Activated CD8-positive, alpha-beta memory T cell treated with anti-CD3 and anti-CD28 coated beads, Interleukin-2, amount 50 U/mL, for 1 hour (primary cell): ENCODE measurements around the gene MAST1.
"Not testable (repeated sequence)": the region's sequence is repeated elsewhere in the genome, so short reads cannot be mapped to it uniquely, and the experiment has no call there.

Source experiments
- DNase-seq: peaks from one replicate; pipeline ENCODE4 v3.0.0-alpha.2; 2020; ENCODE audit errors: extremely low read depth

The MAST1 gene

GRCh38 chr19:12838182-12838885 is at the start of gene MAST1:
MAST1 (plus strand) TSS chr19:12838515; CDS start chr19:12838573, 58 bp downstream.
- DNase-seq: no peak

- DNase-seq: no peak
Measured at GRCh38 chr19:12788682-12789097, 49.6 kb upstream of the MAST1 start.

DNA sequence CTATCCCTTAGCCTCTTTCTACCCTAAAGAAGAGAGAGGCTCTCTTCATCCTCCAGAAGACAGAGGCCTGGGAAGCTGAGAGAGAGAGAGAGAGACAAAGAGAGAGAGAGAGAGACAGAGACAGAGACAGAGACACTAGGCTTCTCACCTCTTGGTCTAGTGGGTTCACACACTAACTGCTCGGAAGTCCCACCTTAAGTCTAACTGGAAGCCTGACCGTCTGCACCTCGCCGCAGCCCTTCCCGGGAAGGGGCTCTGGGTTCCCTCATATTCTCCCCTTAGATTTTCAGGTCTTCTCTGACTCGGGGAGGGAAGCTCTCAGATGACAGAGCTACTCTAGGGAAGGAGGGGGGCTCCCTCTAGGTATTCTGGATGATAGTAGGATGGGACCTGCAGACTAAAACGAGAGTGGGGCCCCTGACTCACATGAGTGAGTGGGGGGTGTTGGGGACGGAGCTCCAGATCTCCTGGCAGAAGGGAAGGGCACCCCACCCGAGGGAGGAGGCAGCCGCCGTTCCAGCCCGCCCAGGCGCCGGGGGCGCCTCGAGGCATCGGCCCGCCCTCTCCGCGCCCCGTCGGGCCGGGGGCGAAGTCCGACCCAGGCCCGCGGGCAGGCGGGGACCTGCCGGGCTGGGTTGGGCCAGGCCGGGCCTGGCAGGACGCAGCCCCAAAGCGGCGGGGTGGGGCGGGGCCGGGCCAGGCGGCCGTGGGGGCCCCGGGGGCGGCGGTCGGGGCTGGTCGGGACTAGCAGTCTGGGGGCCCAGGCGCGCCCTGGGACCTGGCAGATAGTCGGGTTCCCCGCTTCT is 49.0 kb upstream of the MAST1 start:
- no peak for DNase-seq

GRCh38 chr19:12789904-12790619 is 48.3 kb upstream of the MAST1 start:
- peak; percentile 86 for DNase-seq

- DNase-seq: no peak
Measured at GRCh38 chr19:12790628-12791344, 47.5 kb upstream of the MAST1 start.

DNA sequence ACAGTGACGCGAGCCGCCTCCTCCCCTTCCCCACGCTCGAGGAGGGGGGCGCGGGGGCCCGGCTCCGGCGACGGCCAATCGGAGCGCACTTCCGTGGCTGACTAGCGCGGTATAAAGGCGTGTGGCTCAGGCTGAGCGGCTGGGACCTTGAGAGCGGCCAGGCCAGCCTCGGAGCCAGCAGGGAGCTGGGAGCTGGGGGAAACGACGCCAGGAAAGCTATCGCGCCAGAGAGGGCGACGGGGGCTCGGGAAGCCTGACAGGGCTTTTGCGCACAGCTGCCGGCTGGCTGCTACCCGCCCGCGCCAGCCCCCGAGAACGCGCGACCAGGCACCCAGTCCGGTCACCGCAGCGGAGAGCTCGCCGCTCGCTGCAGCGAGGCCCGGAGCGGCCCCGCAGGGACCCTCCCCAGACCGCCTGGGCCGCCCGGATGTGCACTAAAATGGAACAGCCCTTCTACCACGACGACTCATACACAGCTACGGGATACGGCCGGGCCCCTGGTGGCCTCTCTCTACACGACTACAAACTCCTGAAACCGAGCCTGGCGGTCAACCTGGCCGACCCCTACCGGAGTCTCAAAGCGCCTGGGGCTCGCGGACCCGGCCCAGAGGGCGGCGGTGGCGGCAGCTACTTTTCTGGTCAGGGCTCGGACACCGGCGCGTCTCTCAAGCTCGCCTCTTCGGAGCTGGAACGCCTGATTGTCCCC is 46.8 kb upstream of the MAST1 start, which contains the start of gene JUNB:
Gene JUNB (plus strand): TSS at position 142 of the 706 bp plus-strand sequence. CDS start 286 bp downstream, at position 428.
- peak; percentile 95 for DNase-seq

GRCh38 chr19:12792051-12792852 is 46.1 kb upstream of the MAST1 start:
- DNase-seq: no peak

GRCh38 chr19:12792853-12793289 is 45.4 kb upstream of the MAST1 start:
- DNase-seq: no peak

GRCh38 chr19:12793290-12794195 is 44.8 kb upstream of the MAST1 start:
- peak; percentile 87 for DNase-seq

DNA sequence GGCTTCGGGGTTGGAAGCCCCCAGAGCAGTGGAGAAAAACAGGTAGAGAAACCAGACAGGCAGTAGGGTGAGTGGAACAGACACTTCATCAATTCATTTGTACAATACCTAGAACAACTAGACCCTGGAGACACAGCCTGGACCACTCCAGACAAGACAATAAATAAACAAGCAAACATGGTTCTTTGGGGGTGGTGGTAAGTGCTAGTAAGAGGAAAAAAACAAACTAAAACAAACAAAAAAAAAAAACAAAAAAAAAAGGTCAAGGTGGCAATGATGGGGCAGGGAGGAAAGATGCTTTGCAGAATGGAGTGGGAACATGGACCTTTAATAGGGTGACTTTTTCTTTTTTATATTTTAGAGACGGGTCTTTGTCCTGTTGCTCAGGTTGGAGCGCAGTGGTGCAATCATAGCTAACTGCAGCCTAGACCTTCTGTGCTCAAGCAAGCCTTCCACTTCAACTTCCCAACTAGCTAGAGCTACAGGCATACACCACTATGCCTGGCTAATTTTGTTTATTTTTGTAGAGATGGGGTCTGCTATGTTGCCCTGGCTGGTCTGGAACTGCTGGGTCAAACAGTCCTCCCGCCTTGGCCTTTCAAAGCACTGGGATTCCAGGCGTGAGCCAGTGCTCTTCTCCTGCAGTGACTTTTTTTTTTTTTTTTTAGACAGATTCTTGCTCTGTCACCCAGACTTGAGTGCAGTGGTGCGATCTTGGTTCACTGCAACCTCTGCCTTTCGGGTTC is 43.9 kb upstream of the MAST1 start:
- no peak for DNase-seq

- DNase-seq: no peak
Measured at GRCh38 chr19:12794971-12795381, 43.3 kb upstream of the MAST1 start.

DNA sequence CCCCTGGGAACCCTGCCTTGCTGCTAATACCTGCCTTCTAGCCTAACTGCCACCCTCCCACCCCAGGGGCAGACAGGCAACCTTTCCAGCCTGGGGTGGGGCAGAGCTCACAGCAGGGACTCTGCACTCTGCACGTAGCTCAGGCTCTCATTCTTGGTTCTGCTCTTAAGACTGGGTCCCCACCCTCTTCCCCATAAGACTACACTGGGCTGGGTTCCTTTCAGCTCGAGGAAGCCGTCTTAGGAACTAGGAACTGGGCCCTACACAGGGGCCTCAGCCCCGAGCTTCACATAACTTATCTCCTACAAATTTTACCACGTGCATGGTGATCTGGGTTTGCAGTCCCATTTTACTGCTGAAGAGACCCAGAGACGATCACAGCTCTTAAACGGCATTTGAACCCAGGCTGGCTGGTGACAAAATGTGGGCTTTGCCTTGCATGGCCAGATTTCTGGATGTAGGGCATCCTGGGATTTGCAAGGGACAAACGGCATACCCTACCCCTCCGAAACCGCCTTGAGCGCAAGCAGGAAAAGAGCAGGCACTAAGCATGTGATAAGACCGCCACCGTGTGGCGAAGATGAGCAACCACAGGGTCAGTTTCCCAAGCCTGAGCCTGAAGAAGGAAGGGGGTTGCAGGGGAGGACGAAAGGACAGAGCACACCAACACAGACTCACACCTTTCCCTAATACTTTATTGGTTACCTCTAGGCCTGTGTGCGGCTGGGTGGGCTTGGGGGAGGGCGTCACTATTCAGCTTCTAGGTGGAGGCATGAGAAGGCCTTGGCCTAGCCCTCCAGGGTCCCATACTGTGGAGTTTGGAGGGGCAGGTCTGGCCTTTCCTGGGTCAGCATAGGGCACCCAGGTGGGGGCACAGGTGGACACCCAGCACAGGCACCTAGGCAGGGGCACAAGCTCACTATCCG is 41.9 kb upstream of the MAST1 start:
- DNase-seq: no peak

DNA sequence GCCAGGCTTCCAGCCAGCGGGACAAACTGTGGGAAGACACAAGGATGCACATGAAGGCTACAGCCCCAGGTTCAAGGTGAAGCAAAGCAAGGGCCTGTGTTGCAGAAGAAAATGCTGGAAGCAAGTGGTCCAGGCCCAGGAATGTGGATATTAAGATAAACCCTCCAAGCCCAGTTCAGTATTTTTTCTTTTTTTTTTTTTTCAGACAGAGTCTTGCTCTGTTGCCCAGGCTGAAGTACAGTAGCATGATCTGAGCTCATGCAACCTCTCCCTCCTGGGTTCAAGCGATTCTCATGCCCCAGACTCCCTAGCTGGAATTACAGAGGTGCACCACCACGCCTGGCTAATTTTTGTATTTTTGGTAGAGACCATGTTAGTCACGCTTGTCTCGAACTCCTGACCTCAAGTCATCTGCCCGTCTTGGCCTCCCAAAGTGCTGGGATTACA is 41.2 kb upstream of the MAST1 start:
- no peak for DNase-seq

GRCh38 chr19:12797607-12798006 is 40.7 kb upstream of the MAST1 start:
- not testable (repeated sequence) for DNase-seq

- DNase-seq: no peak
Measured at GRCh38 chr19:12799742-12800465, 38.4 kb upstream of the MAST1 start.

DNA sequence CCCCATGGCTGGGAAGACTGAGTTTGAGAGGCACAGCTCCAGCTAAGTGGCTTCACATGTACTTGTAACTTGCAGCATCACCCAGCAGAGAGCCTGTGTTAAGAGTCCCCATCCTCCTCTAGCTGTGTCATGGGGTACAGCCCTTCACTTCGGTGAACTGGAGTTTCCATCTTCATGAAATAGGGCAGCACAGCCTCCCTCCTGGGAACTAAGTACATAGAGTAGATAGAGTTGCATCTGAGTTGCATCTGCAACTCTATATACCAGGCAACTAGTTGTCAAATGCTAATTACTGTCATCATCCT is 37.9 kb upstream of the MAST1 start:
- no peak for DNase-seq
